ENCODE results near the gene FBXL12.
"Not testable (repeated sequence)": the region's sequence is repeated elsewhere in the genome, so short reads cannot be mapped to it uniquely, and the experiment has no call there.

The FBXL12 gene

DNA sequence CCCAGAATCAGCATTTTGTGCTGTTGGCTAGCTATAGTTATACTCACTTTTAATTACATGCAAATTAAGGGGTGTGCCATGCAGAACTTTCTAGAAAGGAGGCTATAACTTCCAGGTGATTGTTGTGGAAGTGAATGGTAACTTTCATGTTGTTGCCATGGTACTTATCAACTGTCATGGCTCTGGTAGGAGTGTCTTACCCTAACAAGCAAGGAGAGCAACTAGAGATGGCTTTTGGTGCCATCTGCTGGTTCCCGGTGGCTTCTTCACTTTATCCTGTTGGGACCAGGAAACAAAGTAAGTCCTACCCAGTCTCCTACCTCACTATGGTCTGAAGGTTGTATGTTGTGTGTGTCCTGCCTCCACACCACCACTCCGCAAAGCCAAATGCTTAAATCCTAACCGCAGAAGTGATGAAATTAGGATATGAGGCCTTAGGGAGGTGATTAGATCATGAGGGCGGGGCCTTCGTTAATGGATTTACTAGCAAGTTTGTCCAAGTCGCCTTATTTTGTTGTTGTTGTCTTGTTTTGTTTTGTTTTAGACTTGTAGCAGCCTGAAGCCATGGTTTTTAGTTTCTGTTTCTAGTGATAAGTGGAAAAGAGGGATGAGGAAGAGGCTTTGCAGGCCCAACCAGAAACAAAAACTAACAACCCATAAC, 22.6 kb downstream of the FBXL12 start:
- DNase-seq (ENCODE audit: extremely low read depth in 1 of 2, low read depth in 1 of 2), result peak; percentile 65 to 69

DNA sequence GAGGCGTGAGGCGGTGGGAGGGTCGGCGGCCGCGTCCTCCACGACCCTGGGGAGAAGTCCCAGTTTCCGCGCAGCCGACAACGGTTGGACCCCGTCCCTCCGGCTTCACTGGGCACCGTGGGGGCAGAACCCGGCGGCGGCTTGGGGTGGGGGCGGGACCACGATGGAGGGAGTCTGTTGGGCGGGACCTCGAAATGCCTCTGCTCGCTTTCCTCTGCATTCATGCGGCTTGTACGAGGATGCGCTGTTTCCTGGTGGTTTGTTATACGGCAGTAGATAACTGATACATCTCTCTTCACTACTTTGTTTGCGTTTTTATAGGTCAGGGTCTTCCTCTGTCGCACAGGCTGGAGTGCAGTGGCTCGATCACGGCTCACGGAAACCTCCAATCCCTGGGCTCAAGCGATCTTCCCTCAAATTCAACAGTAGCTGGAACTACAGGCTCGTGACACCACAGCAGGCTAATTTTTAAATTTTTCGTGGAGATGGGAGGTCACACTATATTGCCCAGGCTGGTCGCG, 25.7 kb downstream of the FBXL12 start:
- peak in 1 of 2 donors; percentile 41 for DNase-seq (ENCODE audit: extremely low read depth in 1 of 2, low read depth in 1 of 2)

- peak; percentile 88 to 92 for DNase-seq (ENCODE audit: extremely low read depth in 1 of 2, low read depth in 1 of 2)
Measured at GRCh38 chr19:9792206-9793070, 26.4 kb downstream of the FBXL12 start.

- DNase-seq (ENCODE audit: extremely low read depth in 1 of 2, low read depth in 1 of 2), result peak; percentile 93
Measured at GRCh38 chr19:9791552-9792205, 27.2 kb downstream of the FBXL12 start.

DNA sequence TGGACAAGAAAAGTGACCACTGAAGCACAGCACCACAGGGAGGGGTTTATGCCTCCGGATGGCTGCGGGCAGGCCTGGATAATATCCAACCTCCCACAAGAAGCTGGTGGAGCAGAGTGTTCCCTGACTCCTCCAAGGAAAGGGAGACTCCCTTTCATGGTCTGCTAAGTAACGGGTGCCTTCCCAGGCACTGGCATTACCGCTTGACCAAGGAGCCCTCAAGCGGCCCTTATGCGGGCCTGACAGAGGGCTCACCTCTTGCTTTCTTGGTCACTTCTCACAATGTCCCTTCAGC, 27.9 kb downstream of the FBXL12 start:
- DNase-seq (ENCODE audit: extremely low read depth in 1 of 2, low read depth in 1 of 2), result not testable (repeated sequence)

DNA sequence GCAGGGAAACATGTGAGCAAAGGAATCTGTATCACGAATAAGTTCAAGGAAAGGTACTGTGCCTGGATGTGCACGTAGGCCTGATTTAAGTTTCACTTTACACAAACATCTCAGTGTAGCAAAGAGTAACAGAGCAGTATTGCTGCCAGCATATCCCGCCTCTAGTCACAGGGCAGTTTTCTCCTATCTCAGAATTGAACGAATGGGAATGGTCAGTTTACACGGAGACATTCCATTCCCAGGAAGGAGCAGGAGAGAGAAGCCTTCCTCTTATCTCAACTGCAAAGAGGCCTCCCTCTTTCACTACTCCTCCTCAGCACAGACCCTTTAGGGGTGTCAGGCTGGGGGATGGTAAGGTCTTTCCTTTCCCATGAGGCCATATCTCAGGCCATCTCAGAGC, 29.3 kb downstream of the FBXL12 start:
- DNase-seq (ENCODE audit: extremely low read depth in 1 of 2, low read depth in 1 of 2), result not testable (repeated sequence)

- no peak for DNase-seq (ENCODE audit: extremely low read depth in 1 of 2, low read depth in 1 of 2)
Measured at GRCh38 chr19:9789066-9789465, 29.8 kb downstream of the FBXL12 start.

DNA sequence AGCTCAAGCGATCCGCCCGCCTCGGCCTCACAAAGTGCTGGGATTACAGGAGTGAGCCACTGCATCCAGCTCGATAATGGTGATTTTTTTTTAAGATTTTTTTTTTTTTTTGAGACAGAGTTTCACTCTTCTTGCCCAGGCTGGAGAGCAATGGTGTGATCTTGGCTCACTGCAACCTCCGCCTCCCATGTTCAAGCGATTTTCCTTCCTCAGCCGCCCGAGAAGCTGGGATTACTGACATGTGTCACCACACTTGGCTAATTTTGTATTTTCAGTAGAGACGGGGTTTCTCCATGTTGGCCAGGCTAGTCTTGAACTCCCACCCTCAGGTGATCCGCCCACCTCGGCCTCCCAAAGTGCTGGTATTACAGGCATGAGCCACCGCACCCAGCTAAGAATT, 30.3 kb downstream of the FBXL12 start:
- DNase-seq (ENCODE audit: extremely low read depth in 1 of 2, low read depth in 1 of 2), result not testable (repeated sequence)

- no peak for DNase-seq (ENCODE audit: extremely low read depth in 1 of 2, low read depth in 1 of 2)
Measured at GRCh38 chr19:9786819-9787218, 32.1 kb downstream of the FBXL12 start.

GRCh38 chr19:9786342-9786741, 32.5 kb downstream of the FBXL12 start:
- no peak for DNase-seq (ENCODE audit: extremely low read depth in 1 of 2, low read depth in 1 of 2)

DNA sequence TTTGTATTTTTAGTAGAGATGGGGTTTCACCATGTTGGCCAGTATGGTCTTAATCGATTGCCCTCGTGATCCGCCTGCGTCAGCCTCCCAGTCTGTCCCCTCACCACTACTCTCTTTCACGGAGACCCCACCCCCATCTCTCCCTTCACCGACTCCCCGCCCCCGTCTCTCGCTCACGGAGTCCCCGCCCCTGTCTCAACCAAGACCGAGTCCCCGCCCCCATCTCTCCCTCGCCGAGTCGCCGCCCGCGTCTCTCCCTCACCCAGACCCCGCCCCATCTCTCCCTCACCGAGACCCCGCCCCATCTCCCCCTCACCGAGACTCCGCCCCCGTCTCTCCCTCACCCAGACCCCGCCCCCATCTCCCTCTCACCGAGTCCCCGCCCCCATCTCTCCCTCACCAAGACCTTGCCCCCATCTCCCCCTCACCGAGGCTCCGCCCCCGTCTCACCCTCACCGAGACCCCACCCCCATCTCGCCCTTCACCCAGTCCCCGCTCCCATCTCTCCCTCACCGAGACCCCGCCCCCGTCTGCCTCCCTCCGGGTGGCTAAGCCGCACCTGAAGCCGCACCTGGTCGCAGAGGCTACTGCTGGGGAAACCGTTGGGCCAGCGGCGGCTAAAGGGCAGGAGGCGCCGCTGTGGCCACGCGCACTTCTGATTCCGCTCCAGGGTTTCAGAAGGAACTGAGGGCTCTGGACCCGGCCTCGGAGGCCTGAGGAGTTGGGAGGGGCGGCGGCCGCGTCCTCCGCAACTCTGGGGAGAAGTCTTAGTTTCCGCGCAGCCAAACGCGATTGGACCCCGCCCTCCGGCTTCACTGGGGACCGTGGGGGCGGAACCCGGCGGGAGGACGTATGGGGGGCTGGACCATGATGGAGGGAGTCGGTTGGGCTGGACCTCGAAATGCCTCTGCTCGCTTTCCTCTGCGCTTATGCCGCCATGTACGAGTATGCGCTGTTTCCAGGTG, 33.2 kb downstream of the FBXL12 start:
- peak; percentile 96 for DNase-seq (ENCODE audit: extremely low read depth in 1 of 2, low read depth in 1 of 2)

- DNase-seq (ENCODE audit: extremely low read depth in 1 of 2, low read depth in 1 of 2), result not testable (repeated sequence)
Measured at GRCh38 chr19:9784163-9784496, 34.7 kb downstream of the FBXL12 start.

- no peak for DNase-seq (ENCODE audit: extremely low read depth in 1 of 2, low read depth in 1 of 2)
Measured at GRCh38 chr19:9782338-9782737, 36.5 kb downstream of the FBXL12 start.

DNA sequence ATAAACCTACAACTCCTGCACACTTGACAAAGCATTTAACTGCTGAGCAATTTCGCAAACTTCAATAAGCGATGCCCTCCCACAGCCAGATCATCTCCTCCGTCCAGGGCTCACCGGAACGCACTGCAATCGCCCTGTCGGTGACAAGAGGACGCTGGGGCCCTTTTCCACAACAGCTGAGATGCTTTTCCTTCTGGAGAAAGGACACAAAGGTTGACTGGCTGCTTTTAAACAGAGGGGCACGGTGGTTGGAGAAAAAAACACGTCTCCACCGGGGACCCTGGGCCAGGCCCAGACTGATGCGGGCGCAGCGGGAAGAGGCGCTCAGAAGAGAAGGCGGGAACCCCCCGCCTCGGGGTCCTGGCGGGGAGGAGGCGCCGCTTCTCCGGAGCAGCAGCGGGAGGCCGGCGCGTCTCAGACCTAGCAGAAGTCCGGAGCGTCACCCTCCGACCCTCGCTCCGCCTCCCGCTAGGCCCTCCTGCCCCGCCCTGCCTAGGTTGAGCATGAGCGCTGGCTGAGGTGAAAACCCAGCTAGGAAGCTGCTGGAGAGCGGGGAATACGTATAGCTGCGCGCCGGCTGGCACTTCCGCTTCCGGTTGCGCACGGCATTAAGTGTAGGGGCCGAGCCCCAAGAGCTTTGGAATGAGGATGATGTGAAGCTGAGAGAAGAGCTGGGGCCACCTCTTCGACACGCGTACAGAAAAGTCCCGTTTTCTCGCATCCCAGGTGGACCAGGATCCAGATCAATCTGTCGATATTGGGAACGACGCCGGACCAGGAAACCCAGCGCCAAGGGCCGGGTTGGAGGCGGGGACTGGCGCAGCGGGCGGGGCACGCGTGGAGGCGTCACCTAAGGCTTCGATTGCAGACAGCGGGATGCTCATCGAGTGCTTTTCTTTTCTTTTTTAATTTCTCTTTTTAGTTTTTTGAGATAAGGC, 50.4 kb downstream of the FBXL12 start, which contains the start of gene ZNF846:
ZNF846 (minus strand) TSS at position 564 of the 938 bp plus-strand sequence. CDS start 3,788 bp downstream, outside the sequence.
- DNase-seq (ENCODE audit: extremely low read depth in 1 of 2, low read depth in 1 of 2), result peak; percentile 81 to 86
